ENCODE results near the gene RHPN2.

DNA sequence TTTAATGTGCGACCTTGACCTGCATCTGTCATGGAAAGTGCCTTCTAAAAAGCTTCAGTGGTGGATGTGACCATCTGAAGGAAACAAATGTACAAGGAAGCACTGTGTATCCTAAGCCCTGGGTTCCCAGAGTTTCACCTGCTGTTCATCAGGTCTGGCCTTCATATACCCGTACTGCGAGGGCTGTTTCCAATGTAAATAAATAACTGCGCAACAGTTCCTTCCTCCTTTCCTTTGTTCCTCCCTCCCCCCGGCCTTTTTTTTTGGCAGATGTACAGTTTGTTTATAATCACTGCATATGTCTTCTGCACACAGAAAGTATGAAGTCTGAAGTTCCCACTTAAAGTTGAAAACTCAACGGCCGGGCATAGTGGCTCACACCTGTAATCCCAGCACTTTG lies 87.4 kb downstream of the RHPN2 start:
- no peak for TF ChIP-seq CTCF (IDR thresholded peaks at IDR 0.05)
- no peak for TF ChIP-seq POLR2A (IDR thresholded peaks at IDR 0.05)

Data from Peyer's patch (tissue), 4 donors.